HEK293 (cell line): Measurements from ENCODE around the gene LIN7A.

ENCODE experiments used
- CTCF ChIA-PET: fragments of 350-600 bp; formaldehyde crosslinking; extraction: SDS; loops from one replicate; lab custom pipeline; 2021; ENCODE audit warnings: antibody characterized with exemption; lab: Yijun Ruan, JAX
- POLR2A ChIA-PET: fragments of 300-600 bp; formaldehyde crosslinking; extraction: SDS; loops from one replicate; lab custom pipeline; 2020; ENCODE audit warnings: antibody characterized with exemption, inconsistent platforms; lab: Yijun Ruan, JAX
- H3K27ac ChIP-seq: fragments of 200-500 bp; sonication (Bioruptor generic); 2 replicates; pipeline ENCODE4 v1.5.1; 2014; ENCODE audit warnings: low read depth, low read length, control low read depth, inconsistent platforms; ENCODE audit errors: extremely low read depth
- H3K36me3 ChIP-seq, 2 experiments: fragments of 200-500 bp in 1 of 2; sonication (Bioruptor generic) in 1 of 2; 1 replicate in 1 of 2; 2 replicates in 1 of 2; pipeline ENCODE4 v1.5.1; 2014 to 2017; ENCODE audit warnings: inconsistent platforms in 2 of 2, low read length in 2 of 2; ENCODE audit not compliant: control insufficient read depth in 2 of 2, insufficient read depth in 1 of 2
- H3K4me1 ChIP-seq: fragments of 200-500 bp; sonication (Bioruptor generic); 2 replicates; pipeline ENCODE4 v1.5.1; 2014; ENCODE audit warnings: mild to moderate bottlenecking, low read length, inconsistent platforms; ENCODE audit not compliant: control insufficient read depth, insufficient read depth
- H3K4me3 ChIP-seq: 2 replicates; pipeline ENCODE4 v1.5.1; 2011; ENCODE audit warnings: low read depth, mild to moderate bottlenecking, control low read depth, low read length, moderate library complexity
- H3K9me3 ChIP-seq: fragments of 200-500 bp; sonication (Bioruptor generic); 2 replicates; pipeline ENCODE4 v1.5.1; 2014; ENCODE audit warnings: low read depth, low read length, inconsistent platforms; ENCODE audit not compliant: control insufficient read depth, insufficient read depth
- CTCF ChIP-seq: fragments of 450-650 bp; formaldehyde crosslinking; IDR thresholded peaks from 2 replicates; pipeline ENCODE4 v1.5.1; 2016; ENCODE audit warnings: missing biosample characterization, missing genetic modification characterization
- IKZF3 ChIP-seq: fragments of 450-650 bp; IDR thresholded peaks from 2 replicates; pipeline ENCODE4 v1.5.0; 2018; ENCODE audit warnings: missing biosample characterization, mild to moderate bottlenecking, missing genetic modification characterization, moderate library complexity
- KLF9 ChIP-seq: fragments of 450-650 bp; formaldehyde crosslinking; IDR thresholded peaks from 2 replicates; pipeline ENCODE4 v1.5.1; 2016; ENCODE audit warnings: missing biosample characterization, missing genetic modification characterization, low read depth
- MEIS1 ChIP-seq: sonication (generic); formaldehyde crosslinking; IDR thresholded peaks from 2 replicates; pipeline ENCODE4 v1.8.1; 2022; ENCODE audit warnings: missing genetic modification reagents, mild to moderate bottlenecking, borderline replicate concordance
- PRDM1 ChIP-seq: fragments of 450-650 bp; formaldehyde crosslinking; IDR thresholded peaks from 2 replicates; pipeline ENCODE4; 2016; ENCODE audit warnings: missing biosample characterization, missing genetic modification characterization
- ZBTB17 ChIP-seq: fragments of 450-650 bp; formaldehyde crosslinking; IDR thresholded peaks from 2 replicates; pipeline ENCODE4 v1.5.1; 2016; ENCODE audit warnings: missing biosample characterization, missing genetic modification characterization
- ZNF2 ChIP-seq: fragments of 450-650 bp; formaldehyde crosslinking; IDR thresholded peaks from 2 replicates; pipeline ENCODE4 v1.5.1; 2016; ENCODE audit warnings: missing biosample characterization, missing genetic modification characterization
- ZNF366 ChIP-seq: fragments of 450-650 bp; formaldehyde crosslinking; conservative IDR thresholded peaks from 2 replicates; pipeline ENCODE4 v1.5.1; 2016; ENCODE audit warnings: missing biosample characterization, missing genetic modification characterization
- ZNF433 ChIP-seq: fragments of 450-650 bp; formaldehyde crosslinking; IDR thresholded peaks from 2 replicates; pipeline ENCODE4 v1.5.1; 2016; ENCODE audit warnings: missing biosample characterization, missing genetic modification characterization, low read depth
- ZNF518A ChIP-seq: fragments of 450-650 bp; formaldehyde crosslinking; conservative IDR thresholded peaks from 2 replicates; pipeline ENCODE4 v1.5.1; 2016; ENCODE audit warnings: low read depth, missing biosample characterization, missing genetic modification characterization
- ZNF529 ChIP-seq: fragments of 450-650 bp; formaldehyde crosslinking; IDR thresholded peaks from 2 replicates; pipeline ENCODE4 v1.5.1; 2017; ENCODE audit warnings: missing genetic modification characterization, missing biosample characterization; ENCODE audit not compliant: insufficient replicate concordance
- ZNF660 ChIP-seq: fragments of 450-650 bp; IDR thresholded peaks from 2 replicates; pipeline ENCODE4 v1.5.1; 2018; ENCODE audit warnings: missing biosample characterization, mild to moderate bottlenecking, missing genetic modification characterization
- ZNF830 ChIP-seq: fragments of 450-650 bp; IDR thresholded peaks from 2 replicates; pipeline ENCODE4 v1.5.0; 2018; ENCODE audit warnings: missing biosample characterization, missing genetic modification characterization, low read depth, mild to moderate bottlenecking, moderate library complexity
- TF ChIP-seq, protein P1 (sequence below): fragments of 450-650 bp; IDR thresholded peaks from 2 replicates; pipeline ENCODE4 v1.5.1; 2018; ENCODE audit warnings: missing biosample characterization, mild to moderate bottlenecking, missing genetic modification characterization
- TF ChIP-seq, protein P2 (sequence below): fragments of 450-650 bp; formaldehyde crosslinking; IDR thresholded peaks from 2 replicates; pipeline ENCODE4 v1.5.1; 2016; ENCODE audit warnings: missing biosample characterization, missing genetic modification characterization
- TF ChIP-seq, protein P3 (sequence below): fragments of 450-650 bp; formaldehyde crosslinking; IDR thresholded peaks from 2 replicates; pipeline ENCODE4 v1.5.1; 2017; ENCODE audit warnings: missing biosample characterization, mild to moderate bottlenecking, missing genetic modification characterization, moderate library complexity
- TF ChIP-seq, protein P4 (sequence below): fragments of 450-650 bp; formaldehyde crosslinking; IDR thresholded peaks from 2 replicates; pipeline ENCODE4 v1.5.1; 2016; ENCODE audit warnings: missing biosample characterization, missing genetic modification characterization, borderline replicate concordance

LIN7A gene

GRCh38 chr12:80778005-80778541, 159.7 kb downstream of the LIN7A start:
- Histone ChIP-seq H3K27ac (peak overlapping the region; percentile 57; the same call in 1 of the 2 replicates), H3K36me3 (no peaks in the 10 kb centered on the region), H3K9me3 (no peaks in the 10 kb centered on the region), H3K4me1 (no peaks in the 10 kb centered on the region; the same call in 1 of the 2 replicates), H3K4me3 (no peak overlapping the region)
- POLR2A ChIA-PET: no interaction called here
- CTCF ChIA-PET: interaction anchor here (0.7 to 1.6 kb wide), 4 partner anchors 15 to 1432 kb away, joined by 3 to 6 read pairs (median 4); no protein-coding TSS in a partner anchor
- TF ChIP-seq IKZF3 (tag by site-specific recombination): peak; percentile 58; the same call in 1 of the 2 replicates
- TF ChIP-seq, protein P1, sequence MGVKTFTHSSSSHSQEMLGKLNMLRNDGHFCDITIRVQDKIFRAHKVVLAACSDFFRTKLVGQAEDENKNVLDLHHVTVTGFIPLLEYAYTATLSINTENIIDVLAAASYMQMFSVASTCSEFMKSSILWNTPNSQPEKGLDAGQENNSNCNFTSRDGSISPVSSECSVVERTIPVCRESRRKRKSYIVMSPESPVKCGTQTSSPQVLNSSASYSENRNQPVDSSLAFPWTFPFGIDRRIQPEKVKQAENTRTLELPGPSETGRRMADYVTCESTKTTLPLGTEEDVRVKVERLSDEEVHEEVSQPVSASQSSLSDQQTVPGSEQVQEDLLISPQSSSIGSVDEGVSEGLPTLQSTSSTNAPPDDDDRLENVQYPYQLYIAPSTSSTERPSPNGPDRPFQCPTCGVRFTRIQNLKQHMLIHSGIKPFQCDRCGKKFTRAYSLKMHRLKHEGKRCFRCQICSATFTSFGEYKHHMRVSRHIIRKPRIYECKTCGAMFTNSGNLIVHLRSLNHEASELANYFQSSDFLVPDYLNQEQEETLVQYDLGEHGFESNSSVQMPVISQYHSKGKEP (tag by site-specific recombination): peak; percentile 43; the same call in 1 of the 2 replicates
- no peak for TF ChIP-seq ZNF830
- TF ChIP-seq, protein P2, sequence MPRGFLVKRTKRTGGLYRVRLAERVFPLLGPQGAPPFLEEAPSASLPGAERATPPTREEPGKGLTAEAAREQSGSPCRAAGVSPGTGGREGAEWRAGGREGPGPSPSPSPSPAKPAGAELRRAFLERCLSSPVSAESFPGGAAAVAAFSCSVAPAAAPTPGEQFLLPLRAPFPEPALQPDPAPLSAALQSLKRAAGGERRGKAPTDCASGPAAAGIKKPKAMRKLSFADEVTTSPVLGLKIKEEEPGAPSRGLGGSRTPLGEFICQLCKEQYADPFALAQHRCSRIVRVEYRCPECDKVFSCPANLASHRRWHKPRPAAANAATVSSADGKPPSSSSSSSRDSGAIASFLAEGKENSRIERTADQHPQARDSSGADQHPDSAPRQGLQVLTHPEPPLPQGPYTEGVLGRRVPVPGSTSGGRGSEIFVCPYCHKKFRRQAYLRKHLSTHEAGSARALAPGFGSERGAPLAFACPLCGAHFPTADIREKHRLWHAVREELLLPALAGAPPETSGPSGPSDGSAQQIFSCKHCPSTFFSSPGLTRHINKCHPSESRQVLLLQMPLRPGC (tag by site-specific recombination): no peak
- TF ChIP-seq ZNF2 (tag by site-specific recombination): no peak
- TF ChIP-seq, protein P3, sequence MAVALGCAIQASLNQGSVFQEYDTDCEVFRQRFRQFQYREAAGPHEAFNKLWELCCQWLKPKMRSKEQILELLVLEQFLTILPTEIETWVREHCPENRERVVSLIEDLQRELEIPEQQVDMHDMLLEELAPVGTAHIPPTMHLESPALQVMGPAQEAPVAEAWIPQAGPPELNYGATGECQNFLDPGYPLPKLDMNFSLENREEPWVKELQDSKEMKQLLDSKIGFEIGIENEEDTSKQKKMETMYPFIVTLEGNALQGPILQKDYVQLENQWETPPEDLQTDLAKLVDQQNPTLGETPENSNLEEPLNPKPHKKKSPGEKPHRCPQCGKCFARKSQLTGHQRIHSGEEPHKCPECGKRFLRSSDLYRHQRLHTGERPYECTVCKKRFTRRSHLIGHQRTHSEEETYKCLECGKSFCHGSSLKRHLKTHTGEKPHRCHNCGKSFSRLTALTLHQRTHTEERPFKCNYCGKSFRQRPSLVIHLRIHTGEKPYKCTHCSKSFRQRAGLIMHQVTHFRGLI (tag by site-specific recombination): 0 out of 2 replicates have a peak, but pooled peaks have one; percentile 17
- peak; percentile 68 for TF ChIP-seq ZNF366 (tag by site-specific recombination)
- no peak for TF ChIP-seq CTCF (tag by site-specific recombination)
- TF ChIP-seq PRDM1: 0 out of 2 replicates have a peak, but pooled peaks have one; percentile 10
- TF ChIP-seq KLF9 (tag by site-specific recombination): no peak
- no peak for TF ChIP-seq ZNF529 (tag by site-specific recombination)
- TF ChIP-seq, protein P4, sequence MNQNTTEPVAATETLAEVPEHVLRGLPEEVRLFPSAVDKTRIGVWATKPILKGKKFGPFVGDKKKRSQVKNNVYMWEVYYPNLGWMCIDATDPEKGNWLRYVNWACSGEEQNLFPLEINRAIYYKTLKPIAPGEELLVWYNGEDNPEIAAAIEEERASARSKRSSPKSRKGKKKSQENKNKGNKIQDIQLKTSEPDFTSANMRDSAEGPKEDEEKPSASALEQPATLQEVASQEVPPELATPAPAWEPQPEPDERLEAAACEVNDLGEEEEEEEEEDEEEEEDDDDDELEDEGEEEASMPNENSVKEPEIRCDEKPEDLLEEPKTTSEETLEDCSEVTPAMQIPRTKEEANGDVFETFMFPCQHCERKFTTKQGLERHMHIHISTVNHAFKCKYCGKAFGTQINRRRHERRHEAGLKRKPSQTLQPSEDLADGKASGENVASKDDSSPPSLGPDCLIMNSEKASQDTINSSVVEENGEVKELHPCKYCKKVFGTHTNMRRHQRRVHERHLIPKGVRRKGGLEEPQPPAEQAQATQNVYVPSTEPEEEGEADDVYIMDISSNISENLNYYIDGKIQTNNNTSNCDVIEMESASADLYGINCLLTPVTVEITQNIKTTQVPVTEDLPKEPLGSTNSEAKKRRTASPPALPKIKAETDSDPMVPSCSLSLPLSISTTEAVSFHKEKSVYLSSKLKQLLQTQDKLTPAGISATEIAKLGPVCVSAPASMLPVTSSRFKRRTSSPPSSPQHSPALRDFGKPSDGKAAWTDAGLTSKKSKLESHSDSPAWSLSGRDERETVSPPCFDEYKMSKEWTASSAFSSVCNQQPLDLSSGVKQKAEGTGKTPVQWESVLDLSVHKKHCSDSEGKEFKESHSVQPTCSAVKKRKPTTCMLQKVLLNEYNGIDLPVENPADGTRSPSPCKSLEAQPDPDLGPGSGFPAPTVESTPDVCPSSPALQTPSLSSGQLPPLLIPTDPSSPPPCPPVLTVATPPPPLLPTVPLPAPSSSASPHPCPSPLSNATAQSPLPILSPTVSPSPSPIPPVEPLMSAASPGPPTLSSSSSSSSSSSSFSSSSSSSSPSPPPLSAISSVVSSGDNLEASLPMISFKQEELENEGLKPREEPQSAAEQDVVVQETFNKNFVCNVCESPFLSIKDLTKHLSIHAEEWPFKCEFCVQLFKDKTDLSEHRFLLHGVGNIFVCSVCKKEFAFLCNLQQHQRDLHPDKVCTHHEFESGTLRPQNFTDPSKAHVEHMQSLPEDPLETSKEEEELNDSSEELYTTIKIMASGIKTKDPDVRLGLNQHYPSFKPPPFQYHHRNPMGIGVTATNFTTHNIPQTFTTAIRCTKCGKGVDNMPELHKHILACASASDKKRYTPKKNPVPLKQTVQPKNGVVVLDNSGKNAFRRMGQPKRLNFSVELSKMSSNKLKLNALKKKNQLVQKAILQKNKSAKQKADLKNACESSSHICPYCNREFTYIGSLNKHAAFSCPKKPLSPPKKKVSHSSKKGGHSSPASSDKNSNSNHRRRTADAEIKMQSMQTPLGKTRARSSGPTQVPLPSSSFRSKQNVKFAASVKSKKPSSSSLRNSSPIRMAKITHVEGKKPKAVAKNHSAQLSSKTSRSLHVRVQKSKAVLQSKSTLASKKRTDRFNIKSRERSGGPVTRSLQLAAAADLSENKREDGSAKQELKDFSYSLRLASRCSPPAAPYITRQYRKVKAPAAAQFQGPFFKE: no peak
- peak; percentile 40 for TF ChIP-seq ZNF518A (tag by site-specific recombination)
- peak; percentile 88 for TF ChIP-seq ZNF660 (tag by site-specific recombination)
- peak; percentile 89 for TF ChIP-seq ZBTB17 (tag by site-specific recombination)
- no peak for TF ChIP-seq MEIS1 (CRISPR knock-in tag)
- TF ChIP-seq ZNF433 (tag by site-specific recombination): no peak
